ENCODE measurements around the gene CCBE1. TPM values are rescaled to one million over a fixed set of nuclear protein-coding genes. Genes with fewer than 3 reads are reported as not detected.

Gene CCBE1
- total and polyA plus RNA-seq, 10 donors: 0.06 to 0.93 (median 0.23) TPM

DNA sequence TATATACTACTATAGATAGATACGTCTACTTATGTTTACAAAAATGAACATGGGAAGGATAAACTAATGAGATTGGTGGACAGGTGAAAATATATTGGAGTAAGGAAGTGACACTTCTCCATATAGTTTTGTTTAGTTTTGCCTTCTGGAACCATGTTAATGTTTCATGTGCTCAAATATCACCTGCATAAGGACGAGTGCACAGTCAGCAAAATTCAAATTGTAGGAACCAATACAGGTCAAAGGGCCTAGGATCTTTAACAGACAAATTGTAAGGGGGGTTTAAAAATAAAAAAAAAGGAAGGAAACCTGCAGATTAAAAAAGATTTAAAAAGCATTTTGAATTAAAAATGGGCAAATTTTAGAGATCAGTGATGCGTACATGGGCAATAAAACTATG is 104.6 kb downstream of the CCBE1 start:
- DNase-seq: no peak
- 82 to 88% (median 85%) methylated on average over 3 of the region's 3 CpGs for WGBS, 5 donors
- H3K4me1 ChIP-seq: no peaks in the 10 kb centered on the region
- TF ChIP-seq, protein P1, sequence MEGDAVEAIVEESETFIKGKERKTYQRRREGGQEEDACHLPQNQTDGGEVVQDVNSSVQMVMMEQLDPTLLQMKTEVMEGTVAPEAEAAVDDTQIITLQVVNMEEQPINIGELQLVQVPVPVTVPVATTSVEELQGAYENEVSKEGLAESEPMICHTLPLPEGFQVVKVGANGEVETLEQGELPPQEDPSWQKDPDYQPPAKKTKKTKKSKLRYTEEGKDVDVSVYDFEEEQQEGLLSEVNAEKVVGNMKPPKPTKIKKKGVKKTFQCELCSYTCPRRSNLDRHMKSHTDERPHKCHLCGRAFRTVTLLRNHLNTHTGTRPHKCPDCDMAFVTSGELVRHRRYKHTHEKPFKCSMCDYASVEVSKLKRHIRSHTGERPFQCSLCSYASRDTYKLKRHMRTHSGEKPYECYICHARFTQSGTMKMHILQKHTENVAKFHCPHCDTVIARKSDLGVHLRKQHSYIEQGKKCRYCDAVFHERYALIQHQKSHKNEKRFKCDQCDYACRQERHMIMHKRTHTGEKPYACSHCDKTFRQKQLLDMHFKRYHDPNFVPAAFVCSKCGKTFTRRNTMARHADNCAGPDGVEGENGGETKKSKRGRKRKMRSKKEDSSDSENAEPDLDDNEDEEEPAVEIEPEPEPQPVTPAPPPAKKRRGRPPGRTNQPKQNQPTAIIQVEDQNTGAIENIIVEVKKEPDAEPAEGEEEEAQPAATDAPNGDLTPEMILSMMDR (IDR thresholded peaks at IDR 0.05 in 8 of 11, conservative IDR thresholded peaks at IDR 0.05 in 3 of 11): no peak
- no peak for TF ChIP-seq POLR2AphosphoS5 (IDR thresholded peaks at IDR 0.05)
- TF ChIP-seq POLR2A (IDR thresholded peaks at IDR 0.05): no peak
- no peaks in the 10 kb centered on the region for H3K36me3 ChIP-seq
- H3K27me3 ChIP-seq (replicated peaks in 1 of 7): no peaks in the 10 kb centered on the region
- H3K27ac ChIP-seq: no peak overlapping the region
- intact Hi-C loops (cut with DNase I; ENCODE audit: low total_unique reads): no loop called here
- H3K4me3 ChIP-seq: no peak overlapping the region
- H3K9me3 ChIP-seq: no peaks in the 10 kb centered on the region

- H3K4me1 ChIP-seq: no peaks in the 10 kb centered on the region
- H3K9me3 ChIP-seq: no peaks in the 10 kb centered on the region
- no peak overlapping the region for H3K4me3 ChIP-seq
- H3K27ac ChIP-seq: no peak overlapping the region
- no peaks in the 10 kb centered on the region for H3K36me3 ChIP-seq
- WGBS, 5 donors: 75 to 88% (median 80%) methylated on average over 1 of the region's 1 CpG
- H3K27me3 ChIP-seq (replicated peaks in 1 of 7): peaks cover 0 to 6% (median 0%) of the 10 kb centered on the region in 7 donors
- TF ChIP-seq, protein P1 (IDR thresholded peaks at IDR 0.05 in 8 of 11, conservative IDR thresholded peaks at IDR 0.05 in 3 of 11): no peak
- TF ChIP-seq POLR2A (IDR thresholded peaks at IDR 0.05) (no peak), POLR2AphosphoS5 (IDR thresholded peaks at IDR 0.05) (no peak)
- no peak for DNase-seq
- intact Hi-C loops (cut with DNase I; ENCODE audit: low total_unique reads): no loop called here
These were observed 114.8 kb downstream of the CCBE1 start for GRCh38 chr18:59582395-59582794.

DNA sequence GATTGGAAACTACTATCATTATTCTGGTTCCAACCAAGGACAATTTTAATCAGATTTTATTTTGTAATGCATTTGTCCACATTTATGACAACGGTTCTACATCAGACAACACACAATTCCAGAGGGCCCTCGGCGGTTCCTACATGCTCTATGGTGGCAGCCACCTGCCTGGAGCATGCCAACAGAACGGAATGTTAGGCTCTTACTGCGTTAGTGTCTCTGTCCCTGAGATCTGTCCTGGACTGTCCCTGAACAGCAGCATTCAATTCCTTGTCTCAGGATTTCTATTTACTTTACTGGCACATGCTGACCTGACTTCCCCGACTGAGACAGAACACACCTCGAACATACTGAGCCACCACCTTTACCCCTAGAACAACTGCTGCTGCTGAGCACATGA is 117.7 kb downstream of the CCBE1 start:
- H3K27ac ChIP-seq: no peak overlapping the region
- H3K4me1 ChIP-seq: no peaks in the 10 kb centered on the region
- no peak for TF ChIP-seq POLR2A (IDR thresholded peaks at IDR 0.05)
- intact Hi-C loops (cut with DNase I; ENCODE audit: low total_unique reads): no loop called here
- H3K4me3 ChIP-seq: no peak overlapping the region
- H3K27me3 ChIP-seq (replicated peaks in 1 of 7): peaks cover 0 to 6% (median 0%) of the 10 kb centered on the region in 7 donors
- no peaks in the 10 kb centered on the region for H3K36me3 ChIP-seq
- no peaks in the 10 kb centered on the region for H3K9me3 ChIP-seq
- 82 to 90% (median 87%) methylated on average over 7 of the region's 7 CpGs for WGBS, 5 donors
- no peak for DNase-seq

- Histone ChIP-seq H3K4me1 (no peaks in the 10 kb centered on the region), H3K9me3 (no peaks in the 10 kb centered on the region), H3K27me3 (replicated peaks in 1 of 7) (peaks cover 0 to 6% (median 0%) of the 10 kb centered on the region in 7 donors), H3K27ac (no peak overlapping the region), H3K36me3 (no peaks in the 10 kb centered on the region), H3K4me3 (no peak overlapping the region)
- no peak for DNase-seq
- 85 to 95% (median 92%) methylated on average over 1 of the region's 1 CpG for WGBS, 5 donors
- intact Hi-C loops (cut with DNase I; ENCODE audit: low total_unique reads): no loop called here
- TF ChIP-seq POLR2A (IDR thresholded peaks at IDR 0.05) (no peak), POLR2AphosphoS5 (IDR thresholded peaks at IDR 0.05) (no peak)
- TF ChIP-seq, protein P1 (IDR thresholded peaks at IDR 0.05 in 8 of 11, conservative IDR thresholded peaks at IDR 0.05 in 3 of 11): no peak
These were observed 119.9 kb downstream of the CCBE1 start for GRCh38 chr18:59577386-59577655.
